Panc1 (cell line): ENCODE measurements around the gene NECAB2. TPM values are rescaled to one million over a fixed set of nuclear protein-coding genes. Genes with fewer than 3 reads are reported as not detected.

ENCODE experiments used
- ATAC-seq: fragments of 200-7000 bp; cut with Tn5 transposase; 2 replicates; pipeline ENCODE4 v1.9.1; 2020; ENCODE audit warnings: mild to moderate bottlenecking, moderate library complexity
- BruUV-seq: library from RNA; stranded (reverse); fragments of 400-500 nt; replicated peaks from 2 replicates; lab custom pipeline; 2021; lab: Mats Ljungman, UMichigan
- CTCF ChIA-PET: fragments of 300-600 bp; sonication (Branson Sonifier 250); formaldehyde crosslinking; loops from one replicate; lab custom pipeline; 2022; ENCODE audit warnings: antibody characterized with exemption; lab: Charles Lee
- POLR2A ChIA-PET: fragments of 300-600 bp; sonication (Branson Sonifier 250); formaldehyde crosslinking; loops from one replicate; lab custom pipeline; 2022; ENCODE audit warnings: antibody characterized with exemption; lab: Charles Lee
- DNase-seq: peaks from one replicate; pipeline ENCODE4 v3.0.0-alpha.2; 2010; ENCODE audit warnings: low read depth, low spot score
- H3K27ac ChIP-seq: 2 replicates; pipeline ENCODE4 v1.5.1; 2011; ENCODE audit warnings: mild to moderate bottlenecking, low read length, inconsistent platforms
- H3K27me3 ChIP-seq: fragments of 200-500 bp; sonication (Bioruptor generic); 2 replicates; pipeline ENCODE4 v1.6.0; 2014; ENCODE audit warnings: low read length, inconsistent platforms; ENCODE audit not compliant: control insufficient read depth, insufficient read depth
- H3K36me3 ChIP-seq: fragments of 200-500 bp; sonication (Bioruptor generic); 2 replicates; pipeline ENCODE4 v1.5.1; 2014; ENCODE audit warnings: inconsistent platforms, mild to moderate bottlenecking, low read length, moderate library complexity; ENCODE audit not compliant: control insufficient read depth, insufficient read depth
- H3K4me1 ChIP-seq: 2 replicates; pipeline ENCODE4 v1.5.1; 2011; ENCODE audit warnings: inconsistent platforms, mild to moderate bottlenecking, low read length, moderate library complexity; ENCODE audit not compliant: control insufficient read depth, insufficient read depth
- H3K4me3 ChIP-seq, 2 experiments: 2 replicates each; pipeline ENCODE4 v1.5.1; 2011 to 2012; ENCODE audit warnings: low read depth in 2 of 2, low read length in 2 of 2, mild to moderate bottlenecking in 2 of 2, inconsistent platforms in 1 of 2, moderate library complexity in 1 of 2
- H3K9me3 ChIP-seq: fragments of 200-500 bp; sonication (Bioruptor generic); 2 replicates; pipeline ENCODE4 v1.5.1; 2014; ENCODE audit warnings: low read depth, mild to moderate bottlenecking, inconsistent platforms, low read length, moderate library complexity; ENCODE audit not compliant: control insufficient read depth, insufficient read depth
- CTCF ChIP-seq: fragments of 450-650 bp; IDR thresholded peaks from 2 replicates; pipeline ENCODE4 v1.5.1; 2017; ENCODE audit warnings: mild to moderate bottlenecking
- POLR2AphosphoS5 ChIP-seq: IDR thresholded peaks from 2 replicates; pipeline ENCODE4 v1.6.1; 2012; ENCODE audit warnings: mild to moderate bottlenecking, low read depth, low read length, moderate library complexity
- REST ChIP-seq, 2 experiments: IDR thresholded peaks; 2 replicates each; pipeline ENCODE4 v1.6.1; 2011 to 2012; ENCODE audit warnings: low read depth in 2 of 2, control low read depth in 1 of 2, low read length in 1 of 2, mild to moderate bottlenecking in 1 of 2, moderate library complexity in 1 of 2; ENCODE audit not compliant: insufficient read depth in 1 of 2
- SIN3A ChIP-seq: IDR thresholded peaks from 2 replicates; pipeline ENCODE4 v1.6.1; 2012; ENCODE audit warnings: low read depth, mild to moderate bottlenecking, low read length, moderate library complexity, borderline replicate concordance; ENCODE audit not compliant: insufficient read depth
- TCF7L2 ChIP-seq: IDR thresholded peaks from 2 replicates; pipeline ENCODE4 v1.6.1; 2011; ENCODE audit warnings: mild to moderate bottlenecking, low read depth, low read length, inconsistent platforms
- in situ Hi-C: cut with HindIII; loops from 2 replicates; pipeline ENCODE4 v1.10.0; 2016; ENCODE audit warnings: low sequenced_read_pairs, low pct_unique_long_range_greater_than_20kb
- intact Hi-C: fragments of 100-400 bp; cut with micrococcal nuclease; formaldehyde crosslinking; loops from one replicate; pipeline ENCODE4 v1.10.0; 2022; ENCODE audit not compliant: unreplicated experiment
- total RNA-seq: library from RNA; stranded (reverse); gene quantifications from one replicate; pipeline ENCODE4 v1.2.1, GENCODE V29; 2021; ENCODE audit not compliant: unreplicated experiment

The NECAB2 gene
- total RNA-seq, 1 experiment from 2014 or later: 0.33 TPM

GRCh38 chr16:84027625-84028024 is 59.6 kb downstream of the NECAB2 start:
- no TSS peak for BruUV-seq
- in situ Hi-C loops: no loop called here
- ChIA-PET CTCF (no interaction called here), POLR2A (no interaction called here)
- DNase-seq (no peak), ATAC-seq (no peak)
- Histone ChIP-seq H3K27me3 (no peaks in the 10 kb centered on the region), H3K27ac (no peak overlapping the region), H3K4me3 (no peak overlapping the region), H3K36me3 (no peaks in the 10 kb centered on the region), H3K9me3 (no peaks in the 10 kb centered on the region), H3K4me1 (no peaks in the 10 kb centered on the region)
- TF ChIP-seq CTCF (no peak), TCF7L2 (no peak), REST (IDR thresholded peaks at IDR 0.05; ENCODE audit: insufficient read depth in 1 of 2, low read depth in 2 of 2, low read length in 1 of 2) (no peak), POLR2AphosphoS5 (no peak), SIN3A (no peak)
- intact Hi-C loops: no loop called here

GRCh38 chr16:84029297-84030047 is 61.4 kb downstream of the NECAB2 start:
- Histone ChIP-seq H3K9me3 (no peaks in the 10 kb centered on the region), H3K4me3 (no peak overlapping the region), H3K27ac (no peak overlapping the region), H3K36me3 (no peaks in the 10 kb centered on the region), H3K27me3 (no peaks in the 10 kb centered on the region), H3K4me1 (no peaks in the 10 kb centered on the region)
- POLR2A ChIA-PET: no interaction called here
- no TSS peak for BruUV-seq
- CTCF ChIA-PET: no interaction called here
- DNase-seq (no peak), ATAC-seq (no peak)
- intact Hi-C loops: no loop called here
- TF ChIP-seq POLR2AphosphoS5: no peak
- no peak for TF ChIP-seq CTCF
- TF ChIP-seq TCF7L2: no peak
- TF ChIP-seq REST (IDR thresholded peaks at IDR 0.05; ENCODE audit: insufficient read depth in 1 of 2, low read depth in 2 of 2, low read length in 1 of 2): no peak
- TF ChIP-seq SIN3A: no peak
- in situ Hi-C loops: no loop called here
